OCI-LY1 (cell line): ENCODE data around the gene SERTAD3.
A peak's percentile ranks its signal among the peaks of the same experiment; 100 is the strongest.

Source experiments
- H2AFZ ChIP-seq: fragments of 200-600 bp; sonication (generic), shearing (Covaris generic); 2 replicates; pipeline ENCODE4 v1.6.0; 2014; ENCODE audit warnings: antibody characterized with exemption, mild to moderate bottlenecking, low read length
- H3F3A ChIP-seq: fragments of 200-600 bp; sonication (generic), shearing (Covaris generic); 2 replicates; pipeline ENCODE4 v1.6.0; 2014; ENCODE audit warnings: mild to moderate bottlenecking, antibody characterized with exemption, low read length, moderate library complexity; ENCODE audit not compliant: insufficient read depth
- H3K27ac ChIP-seq: fragments of 200-600 bp; sonication (generic); 2 replicates; pipeline ENCODE4 v1.5.1; 2014; ENCODE audit warnings: low read length, mixed run types, mild to moderate bottlenecking, low read depth; ENCODE audit not compliant: poor library complexity, severe bottlenecking
- H3K27me3 ChIP-seq: fragments of 200-600 bp; sonication (generic); 2 replicates; pipeline ENCODE4 v1.6.0; 2014; ENCODE audit warnings: antibody characterized with exemption, mild to moderate bottlenecking, low read length, moderate library complexity; ENCODE audit not compliant: insufficient read depth
- H3K36me3 ChIP-seq: fragments of 200-600 bp; sonication (generic); 2 replicates; pipeline ENCODE4 v1.6.1; 2014; ENCODE audit warnings: mild to moderate bottlenecking, antibody characterized with exemption, low read length, moderate library complexity, mixed read lengths; ENCODE audit not compliant: insufficient read depth
- H3K4me1 ChIP-seq: fragments of 200-600 bp; sonication (generic); 2 replicates; pipeline ENCODE4 v1.5.1; 2014; ENCODE audit warnings: mild to moderate bottlenecking, low read length, moderate library complexity; ENCODE audit not compliant: insufficient read depth, severe bottlenecking
- H3K4me2 ChIP-seq: fragments of 200-600 bp; sonication (generic), shearing (Covaris generic); 2 replicates; pipeline ENCODE4 v1.6.1; 2014; ENCODE audit warnings: low read length
- H3K4me3 ChIP-seq: fragments of 200-600 bp; sonication (generic); 2 replicates; pipeline ENCODE4 v1.5.1; 2014; ENCODE audit warnings: low read length, low read depth, mild to moderate bottlenecking, mixed read lengths; ENCODE audit not compliant: poor library complexity, severe bottlenecking
- H3K79me2 ChIP-seq: fragments of 200-600 bp; shearing (Covaris generic); 2 replicates; pipeline ENCODE4 v1.6.1; 2016; ENCODE audit warnings: mixed run types, low read length, mixed read lengths; ENCODE audit not compliant: insufficient read depth
- H3K9ac ChIP-seq: fragments of 200-600 bp; sonication (generic), shearing (Covaris generic); 2 replicates; pipeline ENCODE4 v1.6.1; 2014; ENCODE audit warnings: mild to moderate bottlenecking, low read length, mixed read lengths
- H3K9me2 ChIP-seq: fragments of 200-600 bp; sonication (generic), shearing (Covaris generic); 2 replicates; pipeline ENCODE4 v1.6.1; 2014; ENCODE audit warnings: low read depth, mild to moderate bottlenecking, low read length, mixed read lengths
- H3K9me3 ChIP-seq: fragments of 200-600 bp; shearing (Covaris generic); 2 replicates; pipeline ENCODE4 v1.6.1; 2014; ENCODE audit warnings: low read length, mixed read lengths
- H4K20me1 ChIP-seq: fragments of 200-600 bp; sonication (generic), shearing (Covaris generic); 2 replicates; pipeline ENCODE4 v1.6.0; 2016; ENCODE audit warnings: mild to moderate bottlenecking, low read length; ENCODE audit not compliant: insufficient read depth
- EZH2 ChIP-seq: fragments of 200-600 bp; sonication (generic), shearing (Covaris generic); IDR thresholded peaks from 2 replicates; pipeline ENCODE4 v1.8.0; 2017; ENCODE audit warnings: borderline replicate concordance, mixed run types, mild to moderate bottlenecking, antibody characterized with exemption, low read length, moderate library complexity, mixed read lengths
- TF ChIP-seq, protein P1 (sequence below): fragments of 200-600 bp; sonication (generic), shearing (Covaris generic); IDR thresholded peaks from 2 replicates; pipeline ENCODE4 v1.5.1; 2017; ENCODE audit warnings: mild to moderate bottlenecking, antibody characterized with exemption, low read length, moderate library complexity, mixed read lengths

SERTAD3 gene

DNA sequence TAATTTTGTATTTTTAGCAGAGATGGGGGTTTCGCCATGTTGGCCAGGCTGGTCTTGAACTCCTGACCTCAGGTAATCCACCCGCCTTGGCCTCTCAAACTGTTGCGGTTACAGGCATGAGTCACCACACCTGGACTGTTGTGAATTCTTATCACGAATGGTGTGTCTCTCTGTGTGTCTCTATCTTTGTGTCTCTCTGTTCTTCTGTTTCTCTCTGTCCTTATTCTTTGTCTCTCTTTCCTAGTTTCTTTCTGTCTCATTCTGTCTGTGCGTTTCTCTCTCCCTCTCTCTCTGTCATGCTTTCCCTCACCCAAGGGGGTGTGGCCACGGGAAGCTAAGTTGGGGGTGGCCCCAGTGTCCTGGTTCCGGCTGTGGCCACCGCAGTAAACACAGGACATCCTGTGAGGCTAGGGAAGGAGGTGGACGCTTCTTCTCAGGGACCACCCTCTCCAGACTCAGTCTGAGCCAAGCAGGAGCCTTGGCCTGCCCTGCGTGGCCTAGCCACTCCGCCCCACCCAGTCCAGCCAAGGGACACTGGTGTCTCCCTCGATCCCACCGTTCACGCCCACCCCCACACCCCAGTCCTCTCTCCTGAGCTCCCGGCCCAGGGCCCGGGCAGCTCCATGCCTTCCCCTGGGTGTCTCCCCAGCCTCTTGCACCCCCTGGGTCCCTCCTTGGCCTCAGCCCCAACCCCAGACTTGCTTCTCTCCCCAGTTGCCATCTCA lies 27.1 kb downstream of the SERTAD3 start:
- Histone ChIP-seq H3K79me2 (no peaks in the 10 kb centered on the region), H3K4me3 (no peak overlapping the region), H3K9ac (no peak overlapping the region; the same call in 1 of the 2 replicates), H3K9me2 (no peaks in the 10 kb centered on the region), H4K20me1 (no peaks in the 10 kb centered on the region), H3K27ac (peak overlapping the region; percentile 74), H3F3A (no peaks in the 10 kb centered on the region), H3K4me1 (peaks cover 45% of the 10 kb centered on the region), H2AFZ (no peak overlapping the region), H3K36me3 (no peaks in the 10 kb centered on the region), H3K27me3 (no peaks in the 10 kb centered on the region), H3K9me3 (no peaks in the 10 kb centered on the region), H3K4me2 (no peak overlapping the region)
- no peak for TF ChIP-seq EZH2
- TF ChIP-seq, protein P1, sequence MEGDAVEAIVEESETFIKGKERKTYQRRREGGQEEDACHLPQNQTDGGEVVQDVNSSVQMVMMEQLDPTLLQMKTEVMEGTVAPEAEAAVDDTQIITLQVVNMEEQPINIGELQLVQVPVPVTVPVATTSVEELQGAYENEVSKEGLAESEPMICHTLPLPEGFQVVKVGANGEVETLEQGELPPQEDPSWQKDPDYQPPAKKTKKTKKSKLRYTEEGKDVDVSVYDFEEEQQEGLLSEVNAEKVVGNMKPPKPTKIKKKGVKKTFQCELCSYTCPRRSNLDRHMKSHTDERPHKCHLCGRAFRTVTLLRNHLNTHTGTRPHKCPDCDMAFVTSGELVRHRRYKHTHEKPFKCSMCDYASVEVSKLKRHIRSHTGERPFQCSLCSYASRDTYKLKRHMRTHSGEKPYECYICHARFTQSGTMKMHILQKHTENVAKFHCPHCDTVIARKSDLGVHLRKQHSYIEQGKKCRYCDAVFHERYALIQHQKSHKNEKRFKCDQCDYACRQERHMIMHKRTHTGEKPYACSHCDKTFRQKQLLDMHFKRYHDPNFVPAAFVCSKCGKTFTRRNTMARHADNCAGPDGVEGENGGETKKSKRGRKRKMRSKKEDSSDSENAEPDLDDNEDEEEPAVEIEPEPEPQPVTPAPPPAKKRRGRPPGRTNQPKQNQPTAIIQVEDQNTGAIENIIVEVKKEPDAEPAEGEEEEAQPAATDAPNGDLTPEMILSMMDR, result no peak

DNA sequence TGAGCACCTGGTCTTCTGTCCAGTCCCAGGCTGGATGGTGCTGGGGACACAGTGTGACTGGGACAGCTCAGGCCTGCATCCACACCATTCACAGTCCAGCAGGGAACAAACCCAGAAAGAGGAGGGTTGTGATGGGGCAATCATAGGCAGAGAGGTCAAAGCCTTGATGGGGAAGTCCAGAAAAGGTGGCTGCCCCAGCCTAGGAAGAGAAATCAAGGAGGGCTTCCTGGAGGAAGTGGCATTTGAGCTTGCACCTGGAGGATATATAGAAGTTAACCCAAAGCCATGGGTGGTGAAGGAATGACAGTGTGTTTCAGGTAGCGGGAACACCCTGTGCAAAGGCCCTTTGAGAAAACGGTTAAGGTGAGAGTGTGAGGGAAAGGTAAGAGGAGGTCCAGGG lies 28.4 kb downstream of the SERTAD3 start:
- Histone ChIP-seq H3F3A (no peaks in the 10 kb centered on the region), H3K9me2 (no peaks in the 10 kb centered on the region), H3K4me1 (peaks cover 49% of the 10 kb centered on the region), H3K79me2 (no peaks in the 10 kb centered on the region), H4K20me1 (no peaks in the 10 kb centered on the region), H3K4me3 (no peak overlapping the region), H3K9ac (no peak overlapping the region), H3K9me3 (no peaks in the 10 kb centered on the region), H3K27me3 (no peaks in the 10 kb centered on the region), H3K27ac (peak overlapping the region; percentile 74), H2AFZ (no peak overlapping the region), H3K4me2 (no peak overlapping the region), H3K36me3 (no peaks in the 10 kb centered on the region)
- no peak for TF ChIP-seq EZH2
- TF ChIP-seq, protein P1, result no peak

DNA sequence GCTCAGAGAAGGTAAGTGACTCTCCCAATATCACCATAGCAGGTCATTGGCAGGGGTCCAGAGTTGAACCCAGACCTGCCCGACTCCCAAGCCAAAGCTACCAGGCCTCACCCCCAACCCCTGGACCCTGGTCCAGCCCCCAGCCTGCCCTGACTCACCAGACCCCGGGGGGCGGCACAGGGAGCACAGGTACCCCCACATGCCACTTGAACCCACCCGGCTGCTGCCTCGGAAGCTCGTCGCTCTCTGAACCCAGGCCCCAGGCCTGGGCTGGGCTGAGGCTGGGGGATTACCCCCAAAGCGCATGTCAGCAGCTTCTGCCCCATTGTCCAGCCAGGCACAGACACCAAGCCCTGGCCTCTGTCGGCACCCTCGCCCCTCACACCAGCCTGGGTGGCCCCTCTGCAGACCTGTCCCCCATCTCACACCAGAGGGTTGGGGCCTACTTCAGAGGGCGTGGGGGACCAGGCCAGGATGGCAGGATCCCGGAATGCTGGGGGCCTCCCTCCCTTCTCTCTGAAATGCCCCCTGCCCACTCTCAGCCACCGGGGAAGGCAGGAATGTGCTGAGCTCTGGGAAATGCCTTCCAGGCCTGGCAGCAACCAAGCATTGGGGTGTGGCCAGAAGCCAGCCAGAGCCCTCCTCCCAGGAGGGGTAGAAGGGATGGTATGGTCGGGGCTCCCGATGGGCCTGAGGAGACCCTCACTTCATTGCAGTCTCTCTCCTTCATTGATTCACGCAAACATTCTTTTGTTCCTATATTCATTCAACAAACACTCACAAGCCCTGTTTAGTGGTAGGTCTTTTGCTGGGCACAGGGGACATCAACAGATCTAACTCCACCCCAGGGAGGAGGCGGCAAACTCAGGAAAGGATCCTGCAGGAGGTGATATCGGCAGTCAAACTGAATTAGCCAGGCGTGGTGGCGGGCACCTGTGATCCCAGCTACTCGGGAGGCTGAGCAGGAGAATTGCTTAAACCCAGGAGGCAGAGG lies 29.3 kb downstream of the SERTAD3 start:
- TF ChIP-seq, protein P1, result no peak
- no peak for TF ChIP-seq EZH2
- Histone ChIP-seq H3K9me3 (no peaks in the 10 kb centered on the region), H4K20me1 (no peaks in the 10 kb centered on the region), H3K9me2 (no peaks in the 10 kb centered on the region), H3K4me2 (no peak overlapping the region), H3K27me3 (no peaks in the 10 kb centered on the region), H2AFZ (no peak overlapping the region), H3K4me1 (peaks cover 58% of the 10 kb centered on the region), H3K4me3 (no peak overlapping the region), H3K79me2 (no peaks in the 10 kb centered on the region), H3K9ac (no peak overlapping the region), H3F3A (no peaks in the 10 kb centered on the region), H3K36me3 (no peaks in the 10 kb centered on the region), H3K27ac (peak overlapping the region; percentile 96)
